Measurements from ENCODE around the gene RP9.

DNA sequence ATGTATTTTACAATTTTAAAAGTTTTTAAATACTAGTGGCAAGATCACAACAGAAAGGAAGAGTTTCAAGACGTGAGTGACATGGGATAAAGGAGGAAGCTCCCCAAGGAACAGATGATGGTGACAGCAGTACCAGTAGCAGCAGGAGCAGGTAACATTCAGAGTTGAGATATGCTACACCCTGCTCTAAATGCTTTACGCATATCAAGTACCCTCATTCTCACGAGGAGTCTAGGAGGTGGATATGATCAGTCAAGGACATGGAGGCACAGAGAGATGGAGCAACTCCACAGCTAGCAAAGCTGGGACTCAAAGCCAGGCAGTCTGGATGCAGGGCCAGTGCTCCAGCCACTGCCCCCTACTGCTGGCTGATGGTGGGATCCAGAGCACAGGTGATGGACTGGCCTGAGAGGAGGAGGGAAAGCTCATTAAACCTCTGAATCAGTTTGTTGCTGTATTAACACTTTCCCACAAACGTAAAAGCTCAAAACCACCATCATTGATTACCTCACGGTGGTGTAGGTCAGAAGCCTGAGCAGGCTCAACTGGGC is 17.5 kb downstream of the RP9 start:
- TF ChIP-seq POLR2A (IDR thresholded peaks at IDR 0.05; ENCODE audit: low read length) (no peak), GATA1 (IDR thresholded peaks at IDR 0.05; ENCODE audit: low read depth, low read length) (no peak)

All from erythroblast (primary cell).